Measurements from ENCODE around the gene AADACL4.
"Not testable (repeated sequence)": the region's sequence is repeated elsewhere in the genome, so short reads cannot be mapped to it uniquely, and the experiment has no call there.

The AADACL4 gene

GRCh38 chr1:12666141-12666735 lies 22.4 kb downstream of the AADACL4 start:
- peaks cover 5% of the 10 kb centered on the region for H3K9me3 ChIP-seq (replicated peaks; ENCODE audit: low read length)
- H3K4me2 ChIP-seq (ENCODE audit: low read length): no peak overlapping the region
- H3K4me3 ChIP-seq (ENCODE audit: low read length): no peak overlapping the region
- H3K36me3 ChIP-seq (ENCODE audit: insufficient read depth, low read length): no peaks in the 10 kb centered on the region
- H3K4me1 ChIP-seq (ENCODE audit: control insufficient read depth, insufficient read depth, low read length): no peaks in the 10 kb centered on the region
- H3K27me3 ChIP-seq (ENCODE audit: control insufficient read depth, insufficient read depth, low read length): peaks cover 3% of the 10 kb centered on the region
- no peak overlapping the region for H3K9ac ChIP-seq (ENCODE audit: low read depth, low read length)

- no peak overlapping the region for H3K4me2 ChIP-seq (ENCODE audit: low read length)
- H3K4me1 ChIP-seq (ENCODE audit: control insufficient read depth, insufficient read depth, low read length): no peaks in the 10 kb centered on the region
- no peak overlapping the region for H3K9ac ChIP-seq (ENCODE audit: low read depth, low read length)
- H3K9me3 ChIP-seq (replicated peaks; ENCODE audit: low read length): no peaks in the 10 kb centered on the region
- H3K36me3 ChIP-seq (ENCODE audit: insufficient read depth, low read length): no peaks in the 10 kb centered on the region
- no peak overlapping the region for H3K4me3 ChIP-seq (ENCODE audit: low read length)
- peaks cover 3% of the 10 kb centered on the region for H3K27me3 ChIP-seq (ENCODE audit: control insufficient read depth, insufficient read depth, low read length)
Measured at GRCh38 chr1:12669529-12670068, 25.7 kb downstream of the AADACL4 start.

GRCh38 chr1:12674358-12674757 lies 30.5 kb downstream of the AADACL4 start:
- Histone ChIP-seq H3K27me3 (ENCODE audit: control insufficient read depth, insufficient read depth, low read length) (peaks cover 3% of the 10 kb centered on the region), H3K9me3 (replicated peaks; ENCODE audit: low read length) (no peaks in the 10 kb centered on the region)

GRCh38 chr1:12676122-12676521 lies 32.2 kb downstream of the AADACL4 start:
- H3K27me3 ChIP-seq (ENCODE audit: control insufficient read depth, insufficient read depth, low read length); H3K9ac ChIP-seq (ENCODE audit: low read depth, low read length); H3K36me3 ChIP-seq (ENCODE audit: insufficient read depth, low read length); H3K4me3 ChIP-seq (ENCODE audit: low read length); H3K4me2 ChIP-seq (ENCODE audit: low read length); H3K9me3 ChIP-seq (replicated peaks; ENCODE audit: low read length); H3K4me1 ChIP-seq (ENCODE audit: control insufficient read depth, insufficient read depth, low read length): not testable (repeated sequence)

More at GRCh38 chr1:12674358-12674757, 30.5 kb downstream of the AADACL4 start:
- H3K4me1 ChIP-seq (ENCODE audit: control insufficient read depth, insufficient read depth, low read length): no peaks in the 10 kb centered on the region
- H3K36me3 ChIP-seq (ENCODE audit: insufficient read depth, low read length): no peaks in the 10 kb centered on the region
- no peak overlapping the region for H3K4me2 ChIP-seq (ENCODE audit: low read length)
- H3K4me3 ChIP-seq (ENCODE audit: low read length): no peak overlapping the region
- no peak overlapping the region for H3K9ac ChIP-seq (ENCODE audit: low read depth, low read length)

GRCh38 chr1:12677565-12677964 lies 33.7 kb downstream of the AADACL4 start:
- no peaks in the 10 kb centered on the region for H3K9me3 ChIP-seq (replicated peaks; ENCODE audit: low read length)
- H3K4me2 ChIP-seq (ENCODE audit: low read length): no peak overlapping the region
- no peak overlapping the region for H3K9ac ChIP-seq (ENCODE audit: low read depth, low read length)
- no peaks in the 10 kb centered on the region for H3K36me3 ChIP-seq (ENCODE audit: insufficient read depth, low read length)
- no peaks in the 10 kb centered on the region for H3K4me1 ChIP-seq (ENCODE audit: control insufficient read depth, insufficient read depth, low read length)
- no peaks in the 10 kb centered on the region for H3K27me3 ChIP-seq (ENCODE audit: control insufficient read depth, insufficient read depth, low read length)
- H3K4me3 ChIP-seq (ENCODE audit: low read length): no peak overlapping the region

- no peaks in the 10 kb centered on the region for H3K36me3 ChIP-seq (ENCODE audit: insufficient read depth, low read length)
Measured at GRCh38 chr1:12678350-12678749, 34.5 kb downstream of the AADACL4 start.

GRCh38 chr1:12678820-12679219 lies 34.9 kb downstream of the AADACL4 start:
- no peaks in the 10 kb centered on the region for H3K27me3 ChIP-seq (ENCODE audit: control insufficient read depth, insufficient read depth, low read length)
- H3K9me3 ChIP-seq (replicated peaks; ENCODE audit: low read length): no peaks in the 10 kb centered on the region
- no peak overlapping the region for H3K4me3 ChIP-seq (ENCODE audit: low read length)
- no peak overlapping the region for H3K9ac ChIP-seq (ENCODE audit: low read depth, low read length)
- H3K4me2 ChIP-seq (ENCODE audit: low read length): no peak overlapping the region
- no peaks in the 10 kb centered on the region for H3K4me1 ChIP-seq (ENCODE audit: control insufficient read depth, insufficient read depth, low read length)
- H3K36me3 ChIP-seq (ENCODE audit: insufficient read depth, low read length): no peaks in the 10 kb centered on the region

More at GRCh38 chr1:12678350-12678749, 34.5 kb downstream of the AADACL4 start:
- no peaks in the 10 kb centered on the region for H3K9me3 ChIP-seq (replicated peaks; ENCODE audit: low read length)
- no peaks in the 10 kb centered on the region for H3K27me3 ChIP-seq (ENCODE audit: control insufficient read depth, insufficient read depth, low read length)
- no peak overlapping the region for H3K9ac ChIP-seq (ENCODE audit: low read depth, low read length)
- H3K4me3 ChIP-seq (ENCODE audit: low read length): no peak overlapping the region
- no peaks in the 10 kb centered on the region for H3K4me1 ChIP-seq (ENCODE audit: control insufficient read depth, insufficient read depth, low read length)
- H3K4me2 ChIP-seq (ENCODE audit: low read length): no peak overlapping the region

- Histone ChIP-seq H3K36me3 (ENCODE audit: insufficient read depth, low read length) (no peaks in the 10 kb centered on the region), H3K9ac (ENCODE audit: low read depth, low read length) (no peak overlapping the region), H3K27me3 (ENCODE audit: control insufficient read depth, insufficient read depth, low read length) (no peaks in the 10 kb centered on the region), H3K4me2 (ENCODE audit: low read length) (no peak overlapping the region), H3K4me1 (ENCODE audit: control insufficient read depth, insufficient read depth, low read length) (no peaks in the 10 kb centered on the region), H3K9me3 (replicated peaks; ENCODE audit: low read length) (no peaks in the 10 kb centered on the region), H3K4me3 (ENCODE audit: low read length) (no peak overlapping the region)
Measured at GRCh38 chr1:12690156-12690555, 46.3 kb downstream of the AADACL4 start.

- Histone ChIP-seq H3K4me1 (ENCODE audit: control insufficient read depth, insufficient read depth, low read length) (no peaks in the 10 kb centered on the region), H3K4me2 (ENCODE audit: low read length) (no peak overlapping the region), H3K27me3 (ENCODE audit: control insufficient read depth, insufficient read depth, low read length) (no peaks in the 10 kb centered on the region)
Measured at GRCh38 chr1:12692967-12693782, 49.3 kb downstream of the AADACL4 start.

GRCh38 chr1:12696658-12697057 lies 52.8 kb downstream of the AADACL4 start:
- Histone ChIP-seq H3K4me2 (ENCODE audit: low read length) (no peak overlapping the region), H3K4me3 (ENCODE audit: low read length) (no peak overlapping the region), H3K27me3 (ENCODE audit: control insufficient read depth, insufficient read depth, low read length) (no peaks in the 10 kb centered on the region), H3K4me1 (ENCODE audit: control insufficient read depth, insufficient read depth, low read length) (no peaks in the 10 kb centered on the region), H3K9ac (ENCODE audit: low read depth, low read length) (no peak overlapping the region), H3K9me3 (replicated peaks; ENCODE audit: low read length) (no peaks in the 10 kb centered on the region), H3K36me3 (ENCODE audit: insufficient read depth, low read length) (no peaks in the 10 kb centered on the region)

More at GRCh38 chr1:12692967-12693782, 49.3 kb downstream of the AADACL4 start:
- no peak overlapping the region for H3K9ac ChIP-seq (ENCODE audit: low read depth, low read length)
- H3K9me3 ChIP-seq (replicated peaks; ENCODE audit: low read length): no peaks in the 10 kb centered on the region
- H3K36me3 ChIP-seq (ENCODE audit: insufficient read depth, low read length): no peaks in the 10 kb centered on the region
- no peak overlapping the region for H3K4me3 ChIP-seq (ENCODE audit: low read length)

GRCh38 chr1:12697397-12697796 lies 53.5 kb downstream of the AADACL4 start:
- H3K9ac ChIP-seq (ENCODE audit: low read depth, low read length): no peak overlapping the region
- H3K4me2 ChIP-seq (ENCODE audit: low read length): no peak overlapping the region
- no peaks in the 10 kb centered on the region for H3K9me3 ChIP-seq (replicated peaks; ENCODE audit: low read length)
- H3K36me3 ChIP-seq (ENCODE audit: insufficient read depth, low read length): no peaks in the 10 kb centered on the region
- H3K4me3 ChIP-seq (ENCODE audit: low read length): no peak overlapping the region
- no peaks in the 10 kb centered on the region for H3K4me1 ChIP-seq (ENCODE audit: control insufficient read depth, insufficient read depth, low read length)
- no peaks in the 10 kb centered on the region for H3K27me3 ChIP-seq (ENCODE audit: control insufficient read depth, insufficient read depth, low read length)
